LNCaP clone FGC (cell line): Measurements from ENCODE around the gene HYAL2.

Source experiments
- DNase-seq: peaks from one replicate; pipeline ENCODE4 v3.0.0-alpha.2; 2011; ENCODE audit warnings: low read depth
- H3K4me3 ChIP-seq: 2 replicates; pipeline ENCODE4 v1.5.1; 2011; ENCODE audit warnings: mild to moderate bottlenecking, low read depth, low read length, control low read depth
- TF ChIP-seq, protein P1 (sequence below): IDR thresholded peaks from 2 replicates; pipeline ENCODE4 v1.5.1; 2012; ENCODE audit warnings: mild to moderate bottlenecking; ENCODE audit not compliant: control insufficient read depth, insufficient read depth; ENCODE audit errors: extremely low read depth

The HYAL2 gene

GRCh38 chr3:50294492-50295403, 27.8 kb downstream of the HYAL2 start:
- H3K4me3 ChIP-seq: no peak overlapping the region
- TF ChIP-seq, protein P1, sequence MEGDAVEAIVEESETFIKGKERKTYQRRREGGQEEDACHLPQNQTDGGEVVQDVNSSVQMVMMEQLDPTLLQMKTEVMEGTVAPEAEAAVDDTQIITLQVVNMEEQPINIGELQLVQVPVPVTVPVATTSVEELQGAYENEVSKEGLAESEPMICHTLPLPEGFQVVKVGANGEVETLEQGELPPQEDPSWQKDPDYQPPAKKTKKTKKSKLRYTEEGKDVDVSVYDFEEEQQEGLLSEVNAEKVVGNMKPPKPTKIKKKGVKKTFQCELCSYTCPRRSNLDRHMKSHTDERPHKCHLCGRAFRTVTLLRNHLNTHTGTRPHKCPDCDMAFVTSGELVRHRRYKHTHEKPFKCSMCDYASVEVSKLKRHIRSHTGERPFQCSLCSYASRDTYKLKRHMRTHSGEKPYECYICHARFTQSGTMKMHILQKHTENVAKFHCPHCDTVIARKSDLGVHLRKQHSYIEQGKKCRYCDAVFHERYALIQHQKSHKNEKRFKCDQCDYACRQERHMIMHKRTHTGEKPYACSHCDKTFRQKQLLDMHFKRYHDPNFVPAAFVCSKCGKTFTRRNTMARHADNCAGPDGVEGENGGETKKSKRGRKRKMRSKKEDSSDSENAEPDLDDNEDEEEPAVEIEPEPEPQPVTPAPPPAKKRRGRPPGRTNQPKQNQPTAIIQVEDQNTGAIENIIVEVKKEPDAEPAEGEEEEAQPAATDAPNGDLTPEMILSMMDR: no peak

GRCh38 chr3:50294089-50294488, 28.5 kb downstream of the HYAL2 start:
- no peak overlapping the region for H3K4me3 ChIP-seq
- TF ChIP-seq, protein P1: no peak
- no peak for DNase-seq

More at GRCh38 chr3:50294492-50295403, 27.8 kb downstream of the HYAL2 start:
- no peak for DNase-seq

DNA sequence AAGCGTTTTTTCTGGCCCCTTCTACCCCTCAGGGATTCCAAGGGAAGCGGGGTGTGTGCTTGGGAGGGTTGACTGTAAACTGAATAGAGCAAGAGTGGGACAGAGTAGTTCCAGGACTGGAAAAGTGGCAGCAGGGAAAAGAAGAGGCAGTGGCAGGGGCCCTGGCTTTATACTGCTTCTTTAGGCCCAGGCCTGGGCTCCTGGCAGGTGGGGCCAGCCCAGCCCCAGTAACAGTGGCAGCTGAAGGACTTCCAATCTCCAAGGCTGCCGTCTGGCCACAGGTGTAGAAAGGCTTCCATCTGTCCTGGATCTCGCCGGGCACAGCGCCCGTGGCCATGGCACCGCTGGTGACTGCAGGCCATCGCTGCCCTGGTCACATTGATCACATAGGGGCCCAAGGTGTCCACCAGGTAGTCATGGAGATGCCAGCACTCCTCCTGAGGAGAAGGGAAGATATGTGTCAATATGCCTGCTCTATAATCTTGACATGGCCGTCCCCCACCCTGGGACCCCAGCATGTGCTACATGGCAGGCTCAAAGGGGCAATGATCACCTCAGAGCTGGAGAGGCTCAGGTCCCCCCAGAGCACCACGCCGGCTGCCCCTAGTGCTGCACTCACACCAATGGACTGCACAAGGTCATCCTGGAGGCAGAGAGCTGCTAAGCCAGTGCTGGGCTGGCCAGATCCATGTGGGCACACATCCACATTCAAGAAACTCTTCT, 29.3 kb downstream of the HYAL2 start:
- DNase-seq: no peak
- peak overlapping the region; percentile 65 for H3K4me3 ChIP-seq
- TF ChIP-seq, protein P1: no peak

- TF ChIP-seq, protein P1: no peak
- peak within 1 kb of the TSS; percentile 65 for H3K4me3 ChIP-seq
- peak; percentile 96 for DNase-seq
These were observed 30.1 kb downstream of the HYAL2 start, which contains the start of gene IFRD2 for GRCh38 chr3:50292159-50293078. Gene IFRD2 (minus strand): TSS chr3:50292429. CDS start chr3:50292274, 155 bp downstream.

- H3K4me3 ChIP-seq: no peak overlapping the region
These were observed 32.3 kb downstream of the HYAL2 start for GRCh38 chr3:50290161-50290641.

More at GRCh38 chr3:50290161-50290641, 32.3 kb downstream of the HYAL2 start:
- no peak for DNase-seq
- TF ChIP-seq, protein P1: no peak
